Activated CD4-positive, alpha-beta T cell treated with anti-CD3 and anti-CD28 coated beads for 48 hours (primary cell): ENCODE measurements around the gene SGCE.

Experiments
- DNase-seq: peaks from one replicate; pipeline ENCODE4 v3.0.0-alpha.2; 2020

The SGCE gene

DNA sequence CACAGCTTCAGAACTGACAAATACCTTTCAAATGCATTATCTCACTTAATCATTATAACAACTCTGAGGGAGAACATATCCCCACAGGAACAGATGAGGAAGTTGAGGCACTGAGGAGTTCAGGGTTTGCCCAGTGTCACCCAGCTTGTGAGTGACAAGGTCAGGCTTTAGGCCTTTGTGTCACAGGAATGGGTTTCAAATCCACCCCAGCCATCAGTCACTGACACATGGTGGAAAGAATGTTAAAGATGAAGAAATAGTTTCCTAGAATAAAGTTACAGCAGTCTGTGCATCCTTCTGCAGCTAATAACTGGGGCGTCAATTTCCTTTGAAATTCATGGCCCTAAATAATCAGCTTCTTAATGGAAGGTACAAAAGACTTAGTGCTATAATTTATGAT lies 37.8 kb downstream of the SGCE start:
- no peak for DNase-seq

DNA sequence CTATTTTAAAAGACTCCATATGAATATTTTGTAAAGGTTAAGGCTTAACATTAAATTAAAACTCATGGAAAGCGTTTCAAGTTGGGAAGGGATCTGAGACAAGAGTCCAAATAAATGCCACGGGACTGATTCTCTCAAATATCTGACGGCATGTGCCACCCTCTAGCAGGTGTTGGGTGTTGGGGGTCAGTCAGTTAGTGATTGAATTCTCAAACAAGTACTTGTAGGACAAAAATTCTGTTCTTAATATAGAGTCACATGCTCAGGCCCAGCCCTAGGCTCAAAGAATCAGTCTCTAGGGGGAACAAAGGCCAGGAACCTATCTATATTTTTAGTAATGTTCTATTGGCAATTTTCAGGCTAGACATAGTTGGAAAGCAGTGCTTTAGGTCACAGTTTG lies 39.1 kb downstream of the SGCE start:
- no peak for DNase-seq

GRCh38 chr7:94615666-94616065 lies 40.3 kb downstream of the SGCE start:
- no peak for DNase-seq

- no peak for DNase-seq
Measured at GRCh38 chr7:94612661-94613060, 43.3 kb downstream of the SGCE start.

DNA sequence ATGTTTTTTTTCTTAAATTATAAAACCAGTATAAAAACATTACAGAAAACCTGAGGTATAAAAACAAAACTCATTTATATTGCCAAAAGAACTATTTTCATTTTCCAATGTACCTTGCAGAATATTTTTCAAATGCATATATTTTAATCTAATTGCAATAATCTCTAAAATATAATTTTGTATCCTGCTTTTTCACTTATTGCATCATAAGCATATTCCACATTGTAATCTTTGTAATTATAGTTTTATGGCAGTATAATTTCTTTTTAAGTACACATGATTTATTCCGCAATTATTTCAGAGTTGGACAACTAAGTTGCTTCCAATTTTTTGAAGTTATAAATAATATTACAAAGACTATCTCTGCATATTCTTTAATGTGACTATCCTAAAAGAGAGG lies 43.7 kb downstream of the SGCE start:
- no peak for DNase-seq

GRCh38 chr7:94609561-94609960 lies 46.4 kb downstream of the SGCE start:
- no peak for DNase-seq

- no peak for DNase-seq
Measured at GRCh38 chr7:94605031-94605430, 50.9 kb downstream of the SGCE start.

DNA sequence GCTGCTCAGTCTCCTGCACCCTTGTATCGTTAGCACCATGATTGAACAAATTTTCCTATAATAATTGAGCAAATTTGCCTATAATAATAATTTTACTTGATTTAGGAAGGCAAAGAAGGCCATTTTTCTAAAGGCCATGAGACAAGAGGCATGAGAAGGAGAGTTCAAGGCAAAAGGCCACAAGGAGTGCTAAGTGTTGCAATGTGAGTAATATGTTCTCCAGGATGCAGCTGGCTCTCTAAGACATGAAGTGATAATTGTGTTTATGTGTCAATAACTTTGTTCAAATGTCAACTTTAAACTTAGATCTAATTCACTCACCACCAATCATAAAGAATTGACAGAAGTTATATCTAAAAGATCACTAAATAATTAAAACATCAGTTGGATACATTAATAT lies 53.8 kb downstream of the SGCE start:
- no peak for DNase-seq

- no peak for DNase-seq
Measured at GRCh38 chr7:94600267-94600666, 55.7 kb downstream of the SGCE start.

DNA sequence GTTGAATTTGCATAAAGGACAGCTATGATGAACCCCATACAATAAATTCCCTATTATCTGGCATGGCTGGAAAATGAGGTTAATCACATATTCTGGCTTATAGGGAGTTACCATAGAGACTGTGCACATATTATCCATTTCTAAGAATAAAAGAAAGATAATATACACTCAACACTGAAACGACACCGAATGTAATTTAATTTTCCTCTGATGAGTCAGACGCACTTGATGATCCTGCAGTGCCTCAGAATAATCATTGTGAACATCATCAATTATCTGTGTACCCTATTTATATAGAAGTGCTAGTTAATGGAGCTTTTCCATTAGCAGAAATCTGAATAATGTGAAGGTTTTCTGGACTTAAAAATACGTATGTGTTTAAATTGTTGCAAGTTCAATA lies 60.2 kb downstream of the SGCE start:
- DNase-seq, result no peak

GRCh38 chr7:94594882-94595281 lies 61.1 kb downstream of the SGCE start:
- no peak for DNase-seq

DNA sequence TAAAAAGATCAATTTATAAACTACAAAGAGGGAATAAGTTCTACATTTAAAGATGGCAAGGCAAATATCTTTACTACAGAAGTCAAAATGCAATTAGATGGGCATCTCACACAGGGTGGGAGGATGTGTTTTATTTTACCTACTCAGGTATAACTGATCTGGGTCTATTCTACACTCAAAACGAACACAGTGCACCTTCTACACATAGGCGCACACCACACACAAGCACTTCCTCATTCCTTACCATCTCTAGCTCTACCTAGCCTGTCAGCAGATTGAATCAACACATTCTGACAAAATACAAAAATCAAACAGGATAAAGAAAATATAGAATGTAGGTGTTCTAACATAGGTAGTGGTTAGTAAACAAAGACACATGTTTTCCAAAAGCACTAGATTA lies 64.8 kb downstream of the SGCE start:
- no peak for DNase-seq

DNA sequence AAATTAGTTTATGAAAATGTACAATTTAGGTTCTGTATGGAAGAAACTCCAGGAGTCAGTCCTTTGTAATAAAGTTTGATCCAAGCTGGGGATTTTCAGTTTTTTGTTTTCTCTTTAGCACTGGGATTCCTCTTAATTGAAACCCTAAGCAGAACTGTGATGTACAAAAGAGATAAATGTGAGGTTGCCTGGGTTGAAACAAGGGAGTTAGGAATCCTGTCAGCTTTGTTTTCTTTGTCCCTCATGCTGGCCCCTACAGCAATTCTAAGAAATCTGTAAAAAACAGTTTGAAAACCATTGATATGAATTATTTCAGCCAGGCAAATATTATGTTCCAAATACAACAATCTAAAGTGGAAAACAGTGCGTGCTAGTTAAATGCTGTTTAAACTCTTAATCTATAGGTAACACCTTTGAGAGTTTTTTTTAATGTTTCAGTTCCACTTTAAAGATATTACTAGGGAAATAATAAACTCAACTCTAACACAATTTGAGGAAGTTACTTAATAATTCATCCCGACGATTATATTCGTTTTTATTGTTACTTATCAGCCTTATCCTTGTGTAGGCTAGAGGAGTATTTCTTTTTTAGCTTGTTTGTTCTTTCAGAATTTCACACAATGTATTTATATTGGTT lies 65.3 kb downstream of the SGCE start:
- no peak for DNase-seq

- DNase-seq, result no peak
Measured at GRCh38 chr7:94588075-94588474, 67.9 kb downstream of the SGCE start.

DNA sequence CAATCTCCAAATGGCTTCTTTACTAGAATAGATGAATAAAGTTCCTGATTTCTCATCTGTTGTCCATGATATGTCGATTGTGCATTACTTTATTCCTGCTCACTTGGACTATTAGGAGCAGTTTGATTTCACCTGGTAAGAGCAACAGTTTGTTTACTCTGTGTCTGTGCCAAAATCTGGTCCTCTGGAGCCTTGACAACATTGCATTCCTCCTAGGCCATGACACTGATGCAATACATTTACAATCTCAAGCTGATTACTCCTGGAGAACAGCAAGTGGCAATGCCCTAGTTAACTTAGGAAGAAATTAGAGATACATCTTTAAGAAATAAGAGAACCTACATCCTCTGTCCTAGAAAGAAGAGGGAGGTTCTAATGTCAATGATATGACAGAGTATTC lies 71.8 kb downstream of the SGCE start:
- DNase-seq, result no peak

- no peak for DNase-seq
Measured at GRCh38 chr7:94580601-94581000, 75.3 kb downstream of the SGCE start.

GRCh38 chr7:94579470-94579869 lies 76.5 kb downstream of the SGCE start:
- no peak for DNase-seq

GRCh38 chr7:94578614-94579013 lies 77.3 kb downstream of the SGCE start:
- no peak for DNase-seq

GRCh38 chr7:94577357-94577756 lies 78.6 kb downstream of the SGCE start:
- no peak for DNase-seq

DNA sequence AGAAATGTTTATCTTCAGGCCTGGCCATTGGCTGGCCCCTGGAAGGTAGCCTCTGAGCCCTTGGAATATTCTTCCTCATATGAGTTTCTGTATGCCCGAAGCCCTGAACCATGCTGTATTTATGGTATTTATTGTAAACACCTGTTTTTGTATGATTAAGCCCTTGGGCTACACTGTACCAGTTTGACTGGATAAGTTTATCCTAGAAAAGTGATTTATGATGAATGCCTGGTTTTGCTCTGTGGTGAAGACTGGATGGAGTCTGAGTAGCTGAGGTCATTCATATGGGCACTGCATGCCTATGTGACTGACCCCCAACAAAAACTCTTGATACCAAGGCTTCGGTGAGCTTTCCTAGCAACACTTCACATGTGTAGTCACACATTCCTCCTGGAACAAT lies 79.6 kb downstream of the SGCE start:
- DNase-seq, result no peak

DNA sequence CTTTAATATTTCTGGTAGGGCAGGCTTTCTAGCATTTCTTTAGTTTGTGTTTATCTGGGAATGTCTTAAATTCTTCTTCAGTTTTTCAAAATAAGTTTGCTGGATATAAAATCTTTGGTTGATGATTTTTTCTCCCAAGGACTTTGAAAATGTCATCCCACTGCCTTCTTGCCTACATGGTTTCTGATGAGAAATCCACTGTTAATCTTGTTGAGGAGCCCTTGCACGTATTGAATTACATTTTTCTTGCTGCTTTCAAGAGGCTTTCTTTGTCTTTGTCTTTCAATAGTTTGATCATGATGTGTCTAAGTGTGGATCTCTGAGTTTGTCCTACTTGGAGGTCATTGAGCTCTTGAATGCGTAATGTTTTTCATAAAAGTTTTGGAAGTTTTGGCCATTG lies 80.3 kb downstream of the SGCE start:
- DNase-seq, result no peak

- no peak for DNase-seq
Measured at GRCh38 chr7:94571816-94572215, 84.1 kb downstream of the SGCE start.

- no peak for DNase-seq
Measured at GRCh38 chr7:94567396-94567795, 88.5 kb downstream of the SGCE start.

GRCh38 chr7:94565247-94565894 lies 90.6 kb downstream of the SGCE start:
- DNase-seq, result no peak

DNA sequence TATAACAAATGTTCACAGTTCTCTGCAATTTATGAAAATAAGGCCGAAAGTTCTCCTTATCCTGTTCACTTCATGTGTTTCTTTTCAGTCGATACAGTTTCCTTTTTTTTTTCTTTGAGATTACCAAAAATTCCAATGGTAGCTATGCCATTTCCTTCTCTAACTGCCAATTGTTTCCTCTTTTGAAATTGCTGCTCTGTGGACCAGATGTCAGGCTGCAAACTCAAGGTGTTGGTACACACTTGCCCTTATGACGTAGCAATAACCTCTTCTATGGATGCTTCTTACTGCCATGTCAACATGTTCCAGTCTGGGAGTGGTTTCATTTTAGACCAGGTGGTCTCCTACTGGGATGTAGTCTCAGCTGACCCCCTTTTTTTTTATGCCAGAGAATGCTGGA lies 93.4 kb downstream of the SGCE start:
- no peak for DNase-seq
